A549 treated with AZD2906 at 1 μM for 4 hours (cell line): ENCODE measurements around the gene CD3E. TPM values are rescaled to one million over a fixed set of nuclear protein-coding genes. Genes with fewer than 3 reads are reported as not detected.

ENCODE experiments used
- total RNA-seq: library from RNA; stranded (reverse); fragments of 200-300 nt; extraction: Qiagen RNA extraction; gene quantifications from 5 replicates; pipeline ENCODE4 v1.2.3, GENCODE V29; 2022

The CD3E gene
- not detected in 5 replicates for total RNA-seq

GRCh38 chr11:118304568-118305248 lies at the start of gene CD3E:
Gene CD3E, plus strand, starts transcription at chr11:118304730. Its CDS starts 223 bp downstream, at chr11:118304953.

DNA sequence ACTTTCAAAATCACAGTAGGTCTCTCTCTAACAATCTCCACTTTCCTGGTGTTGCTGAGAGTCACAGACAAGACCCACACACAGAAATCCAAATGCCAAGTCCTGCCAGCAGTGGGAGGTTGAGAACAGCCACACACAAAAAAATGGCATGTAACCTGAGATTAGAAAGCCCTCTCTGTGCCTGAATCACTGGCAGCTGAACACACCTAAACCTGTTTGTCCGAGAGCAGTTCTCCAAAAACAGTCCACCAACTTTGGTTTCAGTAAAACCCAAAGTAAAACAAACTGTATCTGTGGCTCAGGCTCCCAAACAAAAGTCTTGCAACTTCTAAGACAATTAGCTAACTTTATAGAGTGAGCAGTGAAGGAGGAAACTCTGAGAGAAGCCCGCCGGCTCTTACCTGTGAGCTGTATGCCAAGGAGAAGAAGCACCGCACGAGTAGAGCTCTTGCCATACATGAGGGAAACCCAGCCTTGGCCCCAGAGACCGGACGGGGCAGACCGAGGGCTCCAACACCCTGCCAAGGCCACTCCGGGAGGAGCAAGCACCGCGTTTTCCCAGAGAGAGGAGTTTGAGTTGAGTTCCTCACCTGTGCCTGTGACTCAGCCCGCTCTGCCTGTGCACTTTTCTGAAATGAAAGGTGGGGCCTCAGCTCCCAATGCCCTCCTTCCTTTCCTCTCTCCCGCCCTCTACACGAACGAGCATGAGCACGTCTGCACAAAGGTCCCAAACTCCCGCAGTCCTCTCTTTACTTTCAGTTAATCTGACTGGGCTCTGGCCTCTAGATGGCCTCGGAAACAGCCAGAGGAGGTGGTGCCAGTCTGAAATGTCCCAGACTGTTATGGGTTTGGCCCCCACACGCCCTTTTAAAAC lies 40.6 kb upstream of the CD3E start, which contains the start of gene MPZL2:
MPZL2 (minus strand) TSS at position 603 of the 874 bp plus-strand sequence; CDS start at position 459, 144 bp downstream.

DNA sequence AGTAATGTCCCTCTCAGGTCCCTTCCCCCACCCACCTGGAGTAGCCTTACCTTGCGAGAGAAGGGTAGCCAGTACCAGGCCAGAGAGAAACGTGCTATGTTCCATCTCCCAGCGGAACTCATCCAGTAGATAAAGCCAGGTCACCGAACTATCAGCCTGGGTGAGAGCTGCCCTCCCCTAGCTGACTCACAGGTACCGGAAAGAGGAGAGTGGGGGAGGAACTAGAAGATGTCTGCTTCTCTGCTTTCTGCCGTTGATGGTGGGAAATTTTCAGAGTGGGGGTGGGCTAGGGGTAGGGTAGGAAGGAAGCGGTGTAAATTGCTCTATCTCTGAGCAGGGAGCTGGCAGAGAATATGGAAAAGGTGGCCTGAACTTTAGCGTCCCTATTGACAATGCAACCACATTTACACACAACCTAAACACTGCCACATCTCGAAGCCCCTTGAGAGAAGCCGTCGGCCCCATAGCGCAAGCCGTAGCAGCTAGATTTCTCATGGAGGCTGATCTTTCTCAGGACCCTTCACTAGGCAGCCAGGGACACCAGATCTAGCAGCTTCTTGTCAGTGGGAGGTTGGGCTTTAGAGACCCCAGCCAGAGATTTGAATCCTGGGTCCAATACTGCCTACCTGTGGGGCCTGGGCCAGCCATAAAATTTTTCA lies 38.1 kb downstream of the CD3E start, which contains the start of gene CD3D:
CD3D (minus strand) TSS at position 203 of the 659 bp plus-strand sequence; CDS start at position 105, 98 bp downstream.

DNA sequence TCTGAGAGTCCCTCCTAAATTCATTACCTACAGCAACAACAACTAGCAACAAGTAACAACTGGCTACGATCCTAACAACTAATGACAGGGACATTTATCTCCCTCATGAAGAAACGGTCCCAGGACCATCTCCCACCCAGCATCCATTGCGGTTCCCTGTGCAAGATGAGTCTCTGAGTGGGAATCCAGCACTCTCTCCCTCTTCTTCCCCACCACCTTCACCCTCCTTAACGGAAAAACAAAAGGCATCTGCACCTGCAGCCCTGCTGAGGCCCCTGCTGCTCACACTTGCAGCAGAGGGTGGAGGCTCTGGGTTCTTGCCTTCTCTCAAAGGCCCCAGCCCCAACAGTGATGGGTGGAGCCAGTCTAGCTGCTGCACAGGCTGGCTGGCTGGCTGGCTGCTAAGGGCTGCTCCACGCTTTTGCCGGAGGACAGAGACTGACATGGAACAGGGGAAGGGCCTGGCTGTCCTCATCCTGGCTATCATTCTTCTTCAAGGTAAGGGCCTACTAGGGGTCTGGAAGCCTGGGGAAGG lies 39.5 kb downstream of the CD3E start, which contains the start of gene CD3G:
CD3G (plus strand) TSS at position 364 of the 535 bp plus-strand sequence; CDS start at position 444, 80 bp downstream.

DNA sequence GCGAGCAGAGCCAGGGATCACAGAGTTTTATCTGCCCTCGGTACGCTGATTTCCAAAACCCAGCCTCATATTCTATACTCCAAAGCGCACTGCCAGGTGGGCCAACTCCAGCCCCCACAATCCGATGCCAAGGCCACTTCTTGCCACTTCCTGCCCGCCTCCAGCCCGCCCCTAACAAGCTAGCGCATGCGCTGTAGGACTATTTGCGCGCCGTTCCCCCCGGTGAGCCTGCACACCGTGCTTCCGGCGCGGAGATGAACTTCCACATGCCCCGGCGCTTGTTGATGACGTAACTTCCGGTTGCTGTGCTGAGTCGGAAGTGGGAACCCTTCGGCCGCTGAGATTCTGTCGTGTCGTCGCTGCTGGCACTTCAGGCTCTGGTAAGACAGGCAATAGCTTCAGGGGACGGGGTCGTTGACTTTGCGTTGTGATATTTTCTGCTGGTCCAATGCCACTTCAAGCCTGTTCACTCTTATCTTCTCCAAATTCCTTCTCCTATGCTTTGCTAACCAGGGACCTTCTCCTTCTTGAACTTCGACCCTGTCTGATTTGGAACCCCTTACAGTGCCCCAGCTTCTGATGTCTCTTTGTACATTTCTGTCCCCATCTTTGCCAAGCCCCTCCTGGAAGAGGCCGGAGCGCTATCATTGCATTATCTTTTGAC lies 54.9 kb downstream of the CD3E start, which contains the start of gene UBE4A:
UBE4A (plus strand) TSS at position 306 of the 664 bp plus-strand sequence. CDS start 5,481 bp downstream, outside the sequence.

Other genes starting within 250 kb of the CD3E start
- gene TMPRSS4, start 227.7 kb upstream of the CD3E start, total RNA-seq: not detected in 5 replicates
- not detected in 5 replicates for gene SMIM35, start 217.8 kb upstream of the CD3E start, total RNA-seq
- gene SCN4B, start 151.9 kb upstream of the CD3E start, total RNA-seq: 0.01 to 0.05 TPM (median 0.04 TPM) in 4 of 5 replicates, not detected in the other
- not detected in 5 replicates for gene SCN2B, start 128.1 kb upstream of the CD3E start, total RNA-seq
- gene JAML, start 79.7 kb upstream of the CD3E start, total RNA-seq: not detected in 5 replicates
- gene MPZL3, start 52.4 kb upstream of the CD3E start, total RNA-seq: 0.21 to 0.34 TPM (median 0.25 TPM) in 5 replicates
- 0.03 to 0.08 TPM (median 0.05 TPM) in 3 of 5 replicates, not detected in the others for gene MPZL2, start 40.4 kb upstream of the CD3E start, total RNA-seq
- not detected in 5 replicates for gene CD3D, start 38.0 kb downstream of the CD3E start, total RNA-seq
- gene CD3G, start 39.6 kb downstream of the CD3E start, total RNA-seq: not detected in 5 replicates
- 8.1 to 10.9 TPM (median 9.1 TPM) in 5 replicates for gene UBE4A, start 54.9 kb downstream of the CD3E start, total RNA-seq
- gene ATP5MG, start 96.9 kb downstream of the CD3E start, total RNA-seq: 146 to 195 TPM (median 184 TPM) in 5 replicates
- 10.1 to 15.4 TPM (median 11.7 TPM) in 5 replicates for gene KMT2A, start 131.8 kb downstream of the CD3E start, total RNA-seq
- gene TTC36, start 222.7 kb downstream of the CD3E start, total RNA-seq: not detected in 5 replicates
- gene TMEM25, start 226.5 kb downstream of the CD3E start, total RNA-seq: 0.18 to 0.55 TPM (median 0.32 TPM) in 5 replicates